Measurements from ENCODE around the gene KCNIP3.
A peak's percentile ranks its signal among the peaks of the same experiment; 100 is the strongest.
"Not testable (repeated sequence)": the region's sequence is repeated elsewhere in the genome, so short reads cannot be mapped to it uniquely, and the experiment has no call there.

KCNIP3 gene

GRCh38 chr2:95389245-95390119, 92.3 kb downstream of the KCNIP3 start:
- DNase-seq: peak; percentile 70

DNA sequence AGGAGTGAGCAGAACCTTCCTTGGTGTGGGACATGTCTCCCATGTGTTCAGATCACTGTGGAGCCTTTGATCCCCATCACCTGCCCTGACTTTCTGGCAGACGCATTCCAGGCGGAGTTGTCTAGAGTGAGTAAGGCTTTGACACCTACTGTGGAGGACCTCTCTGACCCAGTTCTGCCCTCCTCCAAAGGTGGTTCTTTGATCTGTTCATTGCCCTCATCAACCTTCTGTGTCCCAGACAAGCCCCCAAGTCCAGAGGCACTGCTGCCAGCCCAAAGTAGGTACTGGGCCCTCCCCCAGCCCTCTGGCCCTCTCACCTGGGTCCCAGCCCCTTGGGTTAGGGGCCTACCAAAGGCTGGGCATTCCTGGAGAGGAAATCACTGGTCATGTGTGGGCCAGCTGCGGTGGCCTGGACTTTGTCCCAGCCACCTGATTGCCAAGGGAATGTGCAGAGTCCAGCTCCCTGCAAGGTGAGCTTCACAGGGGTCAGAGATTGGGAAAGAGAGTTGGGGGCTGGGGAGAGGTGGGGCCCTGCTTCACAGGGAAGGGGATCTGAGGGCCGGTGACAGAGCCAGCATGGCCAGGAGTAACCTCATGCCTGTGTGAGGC, 93.2 kb downstream of the KCNIP3 start:
- DNase-seq: no peak

DNA sequence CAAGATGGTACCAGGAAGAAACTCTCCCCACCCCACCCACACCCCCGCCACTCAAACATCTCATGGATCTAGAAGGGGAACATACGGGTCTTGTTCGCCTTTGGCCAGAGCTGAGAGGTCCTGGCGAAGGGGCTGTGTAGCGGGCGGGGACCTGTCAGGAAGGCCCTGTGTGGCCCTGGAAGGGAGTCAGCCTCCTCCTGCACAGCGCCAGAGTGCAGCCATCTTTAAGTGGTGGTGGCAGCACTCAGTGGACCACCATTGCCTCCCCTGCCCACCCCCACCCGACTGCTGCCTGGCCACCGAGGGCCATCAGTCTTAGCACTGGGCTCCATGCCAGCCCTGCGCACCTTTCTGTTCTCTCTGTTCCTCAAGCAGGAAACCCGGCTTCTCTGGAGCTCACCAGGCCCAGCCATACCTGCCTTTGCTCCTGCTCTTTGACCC, 93.8 kb downstream of the KCNIP3 start:
- DNase-seq: no peak

DNA sequence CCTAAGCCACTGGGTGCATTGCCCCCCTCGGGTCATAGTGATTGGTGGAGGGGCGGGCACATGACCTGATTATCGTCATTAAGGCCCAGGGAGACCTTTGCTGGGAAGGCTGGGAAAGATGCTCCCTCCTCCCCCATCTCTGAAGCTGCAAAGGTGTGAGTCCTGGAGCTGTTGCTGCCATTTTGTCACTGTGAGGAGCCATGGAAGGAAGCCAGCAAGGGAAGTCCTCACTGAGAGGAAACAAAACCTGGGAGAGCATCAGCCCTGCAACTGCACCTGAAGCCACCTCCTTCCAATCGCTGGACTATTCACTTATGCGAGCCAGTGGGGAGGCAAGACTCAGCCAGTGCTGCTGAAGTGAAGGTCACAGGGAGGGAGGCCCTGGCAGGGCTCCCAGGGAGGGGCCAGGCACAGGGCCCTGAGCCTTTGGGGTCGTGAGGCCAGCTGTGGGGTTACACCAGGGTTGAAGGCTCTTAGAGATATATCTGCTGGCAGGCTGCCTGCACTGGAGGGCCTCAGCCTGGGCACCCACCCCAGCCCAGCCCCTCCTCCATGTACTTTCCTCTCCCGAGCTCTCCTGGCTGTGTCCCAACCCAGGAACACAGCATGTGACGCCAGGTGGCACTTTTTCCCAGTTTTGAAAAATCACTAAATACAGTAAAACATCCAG, 94.6 kb downstream of the KCNIP3 start:
- DNase-seq: no peak

- DNase-seq: no peak
These were observed 95.2 kb downstream of the KCNIP3 start for GRCh38 chr2:95392320-95392719.

GRCh38 chr2:95392730-95393455, 95.7 kb downstream of the KCNIP3 start:
- no peak for DNase-seq

DNA sequence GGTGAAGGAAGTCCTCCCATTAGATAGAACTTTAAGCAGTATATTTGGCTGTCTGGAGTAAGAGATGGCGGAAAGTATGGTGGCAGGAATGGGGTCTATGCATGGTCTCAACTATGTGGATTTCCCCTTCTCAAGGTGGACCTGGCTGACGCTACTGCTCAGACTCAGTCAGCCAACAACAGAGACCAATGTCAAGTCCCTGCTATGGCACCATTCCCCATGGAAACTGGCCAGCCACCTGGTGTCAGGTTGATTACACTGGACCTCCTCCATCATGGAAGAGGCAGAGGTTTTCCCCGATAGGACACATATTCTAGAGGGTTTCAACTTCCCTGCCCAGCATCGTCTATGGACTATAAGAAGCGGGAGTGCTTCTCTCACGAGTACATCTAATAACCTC, 96.8 kb downstream of the KCNIP3 start:
- no peak for DNase-seq

GRCh38 chr2:95399061-95399460, 101.9 kb downstream of the KCNIP3 start:
- no peak for DNase-seq

- DNase-seq: no peak
These were observed 104.3 kb downstream of the KCNIP3 start for GRCh38 chr2:95401480-95401879.

GRCh38 chr2:95402004-95402369, 104.8 kb downstream of the KCNIP3 start:
- peak; percentile 6 for DNase-seq

DNA sequence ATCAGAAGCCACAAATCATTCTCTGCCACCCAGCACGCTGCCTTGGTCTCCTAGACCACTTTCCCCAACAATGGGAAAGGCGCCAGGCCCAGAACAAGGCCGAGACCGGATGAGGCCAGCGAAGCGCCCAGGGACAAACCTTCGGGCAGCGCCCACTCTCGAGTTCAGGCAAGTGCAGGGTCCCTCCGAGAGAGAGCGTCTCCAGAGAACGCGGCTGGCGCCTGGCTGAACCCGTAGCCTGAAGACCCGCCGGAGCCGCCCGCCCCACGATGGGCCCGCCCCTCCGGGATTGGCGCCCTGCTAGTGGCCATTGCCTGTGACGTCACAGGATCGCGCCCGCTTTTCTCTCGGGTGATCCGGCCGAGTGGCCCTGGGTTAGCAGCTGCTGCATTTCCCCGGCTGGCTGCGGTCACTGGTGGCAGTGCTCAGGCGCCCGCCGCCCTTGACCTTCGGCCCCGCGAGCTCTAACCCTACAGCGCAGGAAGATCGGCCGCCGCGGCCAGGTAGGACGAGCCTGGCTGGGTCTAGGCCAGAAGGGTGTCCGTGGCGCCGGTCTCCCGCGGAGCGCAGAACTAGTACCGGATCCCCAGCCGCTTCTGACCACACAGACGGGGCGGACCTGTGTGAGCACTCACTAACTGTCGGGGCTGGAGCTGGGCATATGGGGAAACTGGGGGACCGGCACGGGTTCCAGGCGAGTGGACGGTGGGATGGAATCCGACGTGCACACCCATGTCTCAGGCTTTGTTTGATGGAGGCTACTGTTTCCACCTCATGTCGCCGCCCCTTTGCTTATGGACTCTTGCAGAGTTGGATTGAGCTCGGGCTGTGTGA, 105.4 kb downstream of the KCNIP3 start, which contains the start of gene FAHD2A:
Gene FAHD2A, plus strand, starts transcription at position 339 of the 834 bp plus-strand sequence. CDS start 2,851 bp downstream, outside the sequence.
- DNase-seq: peak; percentile 97

DNA sequence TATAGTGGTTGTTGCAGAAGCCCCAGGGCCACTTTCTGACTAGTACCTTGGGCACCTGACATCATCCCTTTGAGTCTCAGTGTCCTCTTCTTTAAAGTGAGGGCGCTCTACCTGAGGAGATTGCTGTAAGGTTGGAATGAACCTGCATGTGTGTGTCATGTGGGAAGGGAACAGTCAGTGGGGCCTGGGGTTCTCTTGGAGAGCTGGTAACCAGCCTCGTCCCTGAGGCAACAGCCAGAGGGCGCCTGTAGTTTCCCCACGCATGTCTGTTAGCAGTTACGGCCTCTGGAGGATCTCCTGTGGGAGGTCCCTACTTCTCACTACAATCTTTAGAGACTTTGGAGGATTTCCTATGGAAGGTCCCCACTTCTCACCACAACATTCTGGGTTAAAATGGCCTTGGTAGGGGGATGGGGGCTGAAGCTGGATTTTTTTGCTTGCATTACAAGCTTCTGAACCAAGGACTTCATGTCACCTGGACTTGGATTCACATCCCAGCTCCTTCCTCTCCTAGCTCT, 106.1 kb downstream of the KCNIP3 start:
- peak; percentile 67 for DNase-seq

DNA sequence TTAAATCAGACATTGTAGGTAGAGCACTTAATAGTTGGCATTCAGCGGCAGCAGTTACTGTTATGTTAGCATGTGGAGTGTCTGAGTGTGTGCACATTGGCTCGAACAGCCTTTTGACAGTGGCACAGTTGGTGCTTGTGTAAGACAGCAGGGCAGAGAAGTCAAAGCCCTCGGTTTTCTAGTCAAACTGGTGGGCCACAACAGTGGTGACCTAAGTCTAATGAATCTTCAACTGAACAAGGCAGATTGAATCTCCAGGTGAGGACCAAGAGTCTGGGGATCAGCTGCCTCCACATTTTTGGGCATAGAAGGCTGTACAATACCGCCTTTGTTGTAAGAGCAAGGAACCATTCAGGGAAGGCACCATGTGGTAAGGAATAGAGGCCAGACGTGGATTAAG, 106.7 kb downstream of the KCNIP3 start:
- DNase-seq: not testable (repeated sequence)

- peak; percentile 27 for DNase-seq
These were observed 107.5 kb downstream of the KCNIP3 start for GRCh38 chr2:95404676-95405075.

DNA sequence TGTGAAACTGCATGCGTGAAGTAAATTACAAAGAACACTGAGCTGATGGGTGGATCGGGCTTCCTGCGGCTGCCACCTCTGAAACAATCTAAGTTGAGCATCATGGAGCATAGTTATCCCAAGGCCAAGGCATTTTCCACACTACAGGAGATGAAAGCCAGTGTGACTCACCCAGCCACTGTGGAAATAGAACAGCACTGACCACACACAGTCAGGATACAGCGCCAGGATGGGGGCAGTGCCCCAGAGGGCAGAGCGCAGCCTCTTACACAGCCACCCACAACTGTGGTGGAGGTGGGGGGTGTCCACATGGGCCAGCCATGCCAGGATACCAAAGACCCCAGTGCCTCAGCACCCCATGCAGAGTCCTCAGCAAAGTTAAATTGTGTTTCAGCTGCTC, 114.1 kb downstream of the KCNIP3 start:
- DNase-seq: not testable (repeated sequence)

DNA sequence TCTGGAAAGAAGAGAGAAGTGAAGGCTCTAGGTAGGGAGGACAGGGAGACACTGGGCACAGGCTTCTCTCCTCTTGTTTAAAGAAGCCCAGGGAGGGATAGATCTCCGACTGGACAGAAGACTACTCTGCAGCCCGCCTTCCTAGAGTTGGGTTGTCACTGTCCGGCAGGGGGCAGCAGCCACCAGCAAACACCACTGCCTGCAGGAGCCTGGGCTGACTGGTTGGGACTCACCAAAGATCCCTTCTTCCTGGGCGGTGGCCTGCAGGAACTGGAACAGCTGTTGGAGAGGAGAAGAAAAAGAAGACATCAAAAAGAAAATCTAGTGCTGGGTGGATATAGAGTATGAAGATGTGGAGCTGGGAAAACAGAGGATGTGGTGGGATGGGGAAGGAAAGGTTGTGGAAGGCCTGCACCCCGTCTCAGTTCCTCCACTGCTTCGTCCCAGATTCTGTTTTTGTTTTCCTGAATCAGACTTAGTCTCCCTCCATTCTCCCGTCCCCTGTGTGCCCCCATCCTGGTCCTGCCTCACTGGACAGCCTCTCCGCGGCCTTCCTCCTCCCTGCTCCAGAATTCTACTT, 117.0 kb downstream of the KCNIP3 start:
- peak; percentile 78 for DNase-seq

DNA sequence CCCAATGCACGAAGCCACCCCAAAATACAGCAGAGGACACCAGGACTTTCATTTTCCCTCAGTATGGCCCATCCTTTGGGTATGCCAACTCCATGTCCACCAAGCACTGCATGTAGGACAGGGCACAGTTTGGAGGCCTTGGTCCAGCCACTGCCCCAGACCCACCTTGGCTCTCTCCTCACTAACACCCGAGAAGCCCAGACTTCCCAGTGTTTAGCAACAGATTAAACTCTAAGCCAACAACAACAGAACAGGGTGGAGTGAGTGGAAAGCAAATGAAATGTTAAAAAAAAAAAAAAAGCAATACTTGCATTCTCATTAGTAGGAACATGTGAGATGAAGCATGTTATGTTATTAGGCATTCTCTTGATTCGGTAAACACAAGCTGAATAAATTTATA, 118.0 kb downstream of the KCNIP3 start:
- DNase-seq: not testable (repeated sequence)

DNA sequence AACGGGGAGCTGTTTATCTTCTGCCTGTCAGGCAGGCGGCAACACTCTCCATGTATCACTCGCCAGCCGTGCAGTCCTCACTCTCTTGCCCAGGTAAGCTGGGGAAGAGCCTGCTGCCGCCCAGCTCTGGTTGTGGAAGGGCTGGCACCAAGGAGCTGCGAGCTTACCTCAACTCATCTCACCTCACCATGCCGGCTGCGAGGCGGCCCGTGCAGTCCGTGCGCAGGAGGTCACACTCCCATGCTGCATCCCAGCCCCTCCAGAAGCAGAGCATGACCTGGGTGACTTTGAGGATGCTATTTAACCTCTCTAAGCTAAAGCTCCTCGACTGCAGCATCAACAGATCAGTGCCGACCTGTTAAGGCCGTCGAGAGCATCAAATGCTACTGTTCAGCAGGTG, 118.4 kb downstream of the KCNIP3 start:
- DNase-seq: not testable (repeated sequence)

- not testable (repeated sequence) for DNase-seq
These were observed 130.2 kb downstream of the KCNIP3 start for GRCh38 chr2:95427196-95427867.

- not testable (repeated sequence) for DNase-seq
These were observed 132.8 kb downstream of the KCNIP3 start for GRCh38 chr2:95429748-95430467.
